ENCODE data around the gene TFPT. TPM values are rescaled to one million over a fixed set of nuclear protein-coding genes. Genes with fewer than 3 reads are reported as not detected.

The TFPT gene
- total RNA-seq, 1 experiment from 2014 or later, result 34.2 TPM

GRCh38 chr19:54158812-54159351 is 43.4 kb upstream of the TFPT start:
- H3K9me3 Mint-ChIP-seq (ENCODE audit: low read depth, unreplicated experiment), result peaks cover 2% of the 10 kb centered on the region
- TF ChIP-seq CTCF (IDR thresholded peaks at IDR 0.05; ENCODE audit: unreplicated experiment), result no peak
- H3K27me3 Mint-ChIP-seq (ENCODE audit: unreplicated experiment), result no peaks in the 10 kb centered on the region
- peak overlapping the region; percentile 87 for H3K4me3 Mint-ChIP-seq (ENCODE audit: low read depth, unreplicated experiment)
- CTCF ChIA-PET, result interaction anchor here (0.7 to 2.2 kb wide), 10 partner anchors 14 to 366 kb away, joined by 3 to 11 read pairs (median 4); partner anchors contain the start of genes CNOT3, MBOAT7 and TMC4
- intact Hi-C loops (cut with micrococcal nuclease; ENCODE audit: unreplicated experiment), result loop anchor here (1.0 kb wide), 1 partner anchor 22 kb away; the partner anchor contains the start of gene CNOT3
- H3K4me1 Mint-ChIP-seq (ENCODE audit: low read depth, unreplicated experiment), result peaks cover 30% of the 10 kb centered on the region
- no peak for DNase-seq
- peak overlapping the region; percentile 89 for H3K27ac Mint-ChIP-seq (ENCODE audit: unreplicated experiment)
- TSS peak; percentile 70 for BruUV-seq (replicated peaks)
- peaks cover 97% of the 10 kb centered on the region for H3K36me3 Mint-ChIP-seq (ENCODE audit: insufficient read depth, unreplicated experiment)

- no peak for TF ChIP-seq CTCF (IDR thresholded peaks at IDR 0.05; ENCODE audit: unreplicated experiment)
- no peaks in the 10 kb centered on the region for H3K27me3 Mint-ChIP-seq (ENCODE audit: unreplicated experiment)
- H3K27ac Mint-ChIP-seq (ENCODE audit: unreplicated experiment), result peak overlapping the region; percentile 69
- CTCF ChIA-PET, result interaction anchor here (1.1 kb wide), 1 partner anchor 19 kb away, joined by 3 read pairs; the partner anchor contains the start of gene CNOT3
- no peaks in the 10 kb centered on the region for H3K9me3 Mint-ChIP-seq (ENCODE audit: low read depth, unreplicated experiment)
- no peak for DNase-seq
- intact Hi-C loops (cut with micrococcal nuclease; ENCODE audit: unreplicated experiment), result no loop called here
- BruUV-seq (replicated peaks), result no TSS peak
- peak overlapping the region; percentile 10 for H3K4me3 Mint-ChIP-seq (ENCODE audit: low read depth, unreplicated experiment)
- H3K4me1 Mint-ChIP-seq (ENCODE audit: low read depth, unreplicated experiment), result peaks cover 30% of the 10 kb centered on the region
- H3K36me3 Mint-ChIP-seq (ENCODE audit: insufficient read depth, unreplicated experiment), result peaks cover 98% of the 10 kb centered on the region
These were observed 41.5 kb upstream of the TFPT start for GRCh38 chr19:54156953-54157352.

GRCh38 chr19:54156490-54156889 is 41.0 kb upstream of the TFPT start:
- no TSS peak for BruUV-seq (replicated peaks)
- H3K27me3 Mint-ChIP-seq (ENCODE audit: unreplicated experiment), result no peaks in the 10 kb centered on the region
- intact Hi-C loops (cut with micrococcal nuclease; ENCODE audit: unreplicated experiment), result no loop called here
- CTCF ChIA-PET, result no interaction called here
- H3K27ac Mint-ChIP-seq (ENCODE audit: unreplicated experiment), result peak overlapping the region; percentile 69
- H3K36me3 Mint-ChIP-seq (ENCODE audit: insufficient read depth, unreplicated experiment), result peaks cover 98% of the 10 kb centered on the region
- H3K4me1 Mint-ChIP-seq (ENCODE audit: low read depth, unreplicated experiment), result peaks cover 30% of the 10 kb centered on the region
- no peaks in the 10 kb centered on the region for H3K9me3 Mint-ChIP-seq (ENCODE audit: low read depth, unreplicated experiment)
- no peak for DNase-seq
- H3K4me3 Mint-ChIP-seq (ENCODE audit: low read depth, unreplicated experiment), result peak overlapping the region; percentile 10
- no peak for TF ChIP-seq CTCF (IDR thresholded peaks at IDR 0.05; ENCODE audit: unreplicated experiment)

GRCh38 chr19:54155694-54156093 is 40.2 kb upstream of the TFPT start:
- Mint-ChIP-seq H3K4me1 (ENCODE audit: low read depth, unreplicated experiment) (peaks cover 23% of the 10 kb centered on the region), H3K27me3 (ENCODE audit: unreplicated experiment) (no peaks in the 10 kb centered on the region), H3K27ac (ENCODE audit: unreplicated experiment) (no peak overlapping the region), H3K36me3 (ENCODE audit: insufficient read depth, unreplicated experiment) (peaks cover 98% of the 10 kb centered on the region), H3K4me3 (ENCODE audit: low read depth, unreplicated experiment) (no peak overlapping the region), H3K9me3 (ENCODE audit: low read depth, unreplicated experiment) (no peaks in the 10 kb centered on the region)
- DNase-seq, result no peak
- TF ChIP-seq CTCF (IDR thresholded peaks at IDR 0.05; ENCODE audit: unreplicated experiment), result no peak
- BruUV-seq (replicated peaks), result no TSS peak
- intact Hi-C loops (cut with micrococcal nuclease; ENCODE audit: unreplicated experiment), result no loop called here
- CTCF ChIA-PET, result no interaction called here

Data from Calu3 (cell line).